ENCODE measurements around the gene TH. TPM values are rescaled to one million over a fixed set of nuclear protein-coding genes. Genes with fewer than 3 reads are reported as not detected.
A peak's percentile ranks its signal among the peaks of the same experiment; 100 is the strongest.

Gene TH
- total RNA-seq, 1 donor = not detected

DNA sequence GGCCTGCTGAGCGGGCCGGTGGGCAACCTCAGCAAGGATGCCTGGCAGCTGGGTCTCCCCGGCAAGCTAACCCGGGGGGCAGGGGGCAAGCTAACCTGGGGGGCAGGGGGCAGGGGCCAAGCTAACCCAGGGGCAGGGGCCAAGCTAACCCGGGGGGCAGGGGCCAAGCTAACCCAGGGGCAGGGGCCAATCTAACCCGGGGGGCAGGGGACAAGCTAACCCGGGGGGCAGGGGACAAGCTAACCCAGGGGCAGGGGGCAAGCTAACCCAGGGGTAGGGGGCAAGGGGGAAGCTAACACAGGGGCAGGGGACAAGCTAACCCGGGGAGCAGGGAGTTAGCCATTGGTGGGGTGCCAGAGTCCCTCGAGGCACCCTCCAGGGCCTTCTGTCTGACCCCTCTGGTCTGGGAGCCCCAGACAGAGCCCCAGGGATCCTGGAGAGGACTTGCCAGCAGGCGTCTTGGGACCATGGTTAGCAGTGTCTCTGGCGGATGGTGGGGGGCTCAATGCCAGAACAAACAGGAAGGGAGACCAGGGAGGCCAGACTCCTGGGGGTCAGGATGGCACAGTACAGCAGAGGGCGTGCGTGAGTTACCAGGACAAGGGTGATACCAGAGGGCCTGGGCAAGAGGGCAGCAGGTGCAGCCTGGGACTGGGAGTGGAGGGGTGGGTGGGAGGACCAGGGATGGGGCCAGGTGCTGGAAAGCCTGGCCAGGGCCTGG, 48.5 kb downstream of the TH start:
- Histone ChIP-seq H4K20me1 (ENCODE audit: insufficient read depth, low read length) (no peaks in the 10 kb centered on the region), H3K4me1 (ENCODE audit: insufficient read depth, low read length) (peaks cover 12% of the 10 kb centered on the region), H3K4me2 (ENCODE audit: insufficient read depth, low read length) (no peak overlapping the region), H3K36me3 (ENCODE audit: insufficient read depth, low read length) (no peaks in the 10 kb centered on the region), H3K27me3 (ENCODE audit: insufficient read depth, low read length) (peaks cover 6% of the 10 kb centered on the region), H3K9me3 (ENCODE audit: low read depth, low read length) (no peaks in the 10 kb centered on the region), H2AFZ (ENCODE audit: low read length) (no peak overlapping the region), H3K27ac (ENCODE audit: low read depth, low read length) (no peak overlapping the region), H3K79me2 (ENCODE audit: insufficient read depth, low read length) (no peaks in the 10 kb centered on the region), H3K4me3 (ENCODE audit: insufficient read depth, low read length) (no peak overlapping the region)
- TF ChIP-seq, protein P1, sequence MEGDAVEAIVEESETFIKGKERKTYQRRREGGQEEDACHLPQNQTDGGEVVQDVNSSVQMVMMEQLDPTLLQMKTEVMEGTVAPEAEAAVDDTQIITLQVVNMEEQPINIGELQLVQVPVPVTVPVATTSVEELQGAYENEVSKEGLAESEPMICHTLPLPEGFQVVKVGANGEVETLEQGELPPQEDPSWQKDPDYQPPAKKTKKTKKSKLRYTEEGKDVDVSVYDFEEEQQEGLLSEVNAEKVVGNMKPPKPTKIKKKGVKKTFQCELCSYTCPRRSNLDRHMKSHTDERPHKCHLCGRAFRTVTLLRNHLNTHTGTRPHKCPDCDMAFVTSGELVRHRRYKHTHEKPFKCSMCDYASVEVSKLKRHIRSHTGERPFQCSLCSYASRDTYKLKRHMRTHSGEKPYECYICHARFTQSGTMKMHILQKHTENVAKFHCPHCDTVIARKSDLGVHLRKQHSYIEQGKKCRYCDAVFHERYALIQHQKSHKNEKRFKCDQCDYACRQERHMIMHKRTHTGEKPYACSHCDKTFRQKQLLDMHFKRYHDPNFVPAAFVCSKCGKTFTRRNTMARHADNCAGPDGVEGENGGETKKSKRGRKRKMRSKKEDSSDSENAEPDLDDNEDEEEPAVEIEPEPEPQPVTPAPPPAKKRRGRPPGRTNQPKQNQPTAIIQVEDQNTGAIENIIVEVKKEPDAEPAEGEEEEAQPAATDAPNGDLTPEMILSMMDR (IDR thresholded peaks at IDR 0.05; ENCODE audit: extremely low read depth, low read depth, low read length) = peak; percentile 29
- DNase-seq (ENCODE audit: insufficient read length, low spot score, missing footprints) = peak; percentile 91

DNA sequence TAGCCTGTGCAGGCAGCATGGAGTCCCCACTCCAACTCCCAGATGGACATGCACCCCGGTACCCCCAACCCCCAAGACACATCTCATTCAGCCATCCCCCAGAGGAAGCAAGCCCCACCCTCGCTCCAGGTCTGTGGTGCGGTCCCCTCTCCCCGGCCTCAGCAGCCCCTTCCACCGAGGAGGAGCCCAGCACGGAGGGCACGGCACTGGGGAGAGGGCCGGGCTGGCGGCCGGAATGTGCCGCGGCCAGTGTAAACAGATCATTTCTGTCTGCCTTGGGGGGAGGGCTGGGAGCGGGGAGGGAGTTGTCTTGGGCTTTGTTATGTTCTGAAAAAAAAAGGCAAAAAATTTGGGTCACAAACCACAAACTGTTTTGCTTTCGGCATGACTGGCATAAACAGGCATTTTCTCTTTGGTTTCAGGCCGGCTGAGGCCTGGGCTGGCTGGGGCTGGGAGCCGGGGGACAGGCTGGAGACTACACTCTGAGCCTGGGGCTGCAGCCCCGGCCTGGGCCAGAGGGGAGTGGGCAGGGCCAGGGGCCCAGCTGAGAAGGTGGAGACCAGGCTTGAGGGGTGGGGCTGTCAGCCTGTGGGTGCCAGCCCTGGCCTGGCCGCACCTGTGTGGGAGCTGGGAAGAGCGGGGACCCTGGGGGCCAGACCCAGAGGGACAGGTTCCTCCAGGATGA, 49.3 kb downstream of the TH start:
- Histone ChIP-seq H3K79me2 (ENCODE audit: insufficient read depth, low read length) (no peaks in the 10 kb centered on the region), H3K27me3 (ENCODE audit: insufficient read depth, low read length) (peaks cover 9% of the 10 kb centered on the region), H3K9me3 (ENCODE audit: low read depth, low read length) (no peaks in the 10 kb centered on the region), H3K4me1 (ENCODE audit: insufficient read depth, low read length) (peaks cover 12% of the 10 kb centered on the region), H3K36me3 (ENCODE audit: insufficient read depth, low read length) (no peaks in the 10 kb centered on the region), H2AFZ (ENCODE audit: low read length) (peak overlapping the region; percentile 35), H3K27ac (ENCODE audit: low read depth, low read length) (no peak overlapping the region), H3K4me2 (ENCODE audit: insufficient read depth, low read length) (peak overlapping the region; percentile 60), H3K4me3 (ENCODE audit: insufficient read depth, low read length) (peak overlapping the region; percentile 39), H4K20me1 (ENCODE audit: insufficient read depth, low read length) (no peaks in the 10 kb centered on the region)
- DNase-seq (ENCODE audit: insufficient read length, low spot score, missing footprints) = peak; percentile 99
- TF ChIP-seq, protein P1 (IDR thresholded peaks at IDR 0.05; ENCODE audit: extremely low read depth, low read depth, low read length) = no peak

DNA sequence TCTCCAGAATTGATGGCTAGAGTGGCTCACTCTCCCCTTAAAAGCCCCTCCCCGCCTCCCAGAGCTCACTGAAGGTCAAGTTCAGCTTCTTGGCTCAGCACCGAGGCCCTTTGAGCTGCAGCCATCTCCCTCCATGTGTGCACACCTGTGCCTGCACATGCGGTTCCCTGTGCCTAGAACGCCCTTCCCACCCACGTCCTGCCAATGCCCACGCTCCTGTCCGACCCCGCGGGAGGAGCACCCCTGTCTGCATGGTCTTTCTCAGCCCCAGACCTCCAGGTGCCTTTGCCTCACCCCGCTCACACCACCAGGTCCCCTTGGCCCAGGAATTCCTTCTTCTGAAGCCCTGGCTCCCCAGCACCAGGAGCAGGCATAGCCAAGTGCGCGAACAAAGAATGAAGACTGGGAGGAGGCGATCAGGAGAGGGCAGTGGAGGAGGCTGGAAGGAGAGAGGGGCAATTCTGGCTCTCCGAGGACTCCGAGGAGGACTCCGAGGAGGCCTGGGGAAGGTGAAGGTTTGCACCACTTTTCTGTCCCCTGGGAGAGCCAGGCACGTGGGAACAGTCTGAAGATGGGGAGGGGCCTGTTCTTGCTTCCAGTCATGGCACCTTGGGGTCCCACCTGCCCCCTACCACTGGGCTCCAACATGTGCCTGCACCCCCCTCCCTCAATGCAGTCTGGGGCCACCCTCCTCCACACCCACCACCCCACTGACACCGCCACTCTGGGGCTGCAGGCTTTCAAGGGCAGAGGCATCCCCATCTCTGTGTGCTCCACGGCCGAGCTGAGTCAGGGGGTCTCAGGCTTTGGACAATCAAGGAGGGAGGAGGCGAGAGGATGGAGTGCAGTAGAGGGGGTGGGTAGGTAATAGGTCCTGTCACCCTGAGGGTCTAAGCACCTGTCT, 50.1 kb downstream of the TH start:
- Histone ChIP-seq H3K4me3 (ENCODE audit: insufficient read depth, low read length) (no peak overlapping the region), H3K79me2 (ENCODE audit: insufficient read depth, low read length) (no peaks in the 10 kb centered on the region), H3K4me2 (ENCODE audit: insufficient read depth, low read length) (no peak overlapping the region), H4K20me1 (ENCODE audit: insufficient read depth, low read length) (no peaks in the 10 kb centered on the region), H3K4me1 (ENCODE audit: insufficient read depth, low read length) (peaks cover 12% of the 10 kb centered on the region), H3K27me3 (ENCODE audit: insufficient read depth, low read length) (peaks cover 13% of the 10 kb centered on the region), H3K9me3 (ENCODE audit: low read depth, low read length) (no peaks in the 10 kb centered on the region), H2AFZ (ENCODE audit: low read length) (no peak overlapping the region), H3K27ac (ENCODE audit: low read depth, low read length) (no peak overlapping the region), H3K36me3 (ENCODE audit: insufficient read depth, low read length) (no peaks in the 10 kb centered on the region)
- TF ChIP-seq, protein P1 (IDR thresholded peaks at IDR 0.05; ENCODE audit: extremely low read depth, low read depth, low read length) = no peak
- DNase-seq (ENCODE audit: insufficient read length, low spot score, missing footprints) = peak; percentile 71

Data from osteoblast (primary cell).